GM13976 (cell line): ENCODE measurements around the gene FRY.

Source experiments
- DNase-seq: peaks from one replicate; pipeline ENCODE4 v3.0.0; 2012; ENCODE audit warnings: low spot score
- CTCF ChIP-seq: IDR thresholded peaks from 2 replicates; pipeline ENCODE4 v1.5.1; 2012; ENCODE audit warnings: borderline replicate concordance, mild to moderate bottlenecking; ENCODE audit not compliant: insufficient read depth; ENCODE audit errors: extremely low read depth, missing control alignments, control extremely low read depth
- in situ Hi-C: fragments of 300-500 bp; cut with MboI; formaldehyde crosslinking; loops from one replicate; pipeline ENCODE4 v1.12.0; 2022; ENCODE audit warnings: low sequenced_read_pairs, mixed read lengths, inconsistent platforms; ENCODE audit not compliant: unreplicated experiment

FRY gene

GRCh38 chr13:32272021-32272683 is 240.6 kb downstream of the FRY start:
- no peak for TF ChIP-seq CTCF
- in situ Hi-C loops = no loop called here
- no peak for DNase-seq

GRCh38 chr13:32277839-32278238 is 246.3 kb downstream of the FRY start:
- DNase-seq = peak; percentile 30
- TF ChIP-seq CTCF = no peak
- in situ Hi-C loops = no loop called here

- DNase-seq = peak; percentile 43
- in situ Hi-C loops = no loop called here
- TF ChIP-seq CTCF = no peak
Measured at GRCh38 chr13:32278426-32278825, 246.9 kb downstream of the FRY start.

- DNase-seq = no peak
- in situ Hi-C loops = no loop called here
- TF ChIP-seq CTCF = no peak
Measured at GRCh38 chr13:32281096-32281495, 249.5 kb downstream of the FRY start.

- in situ Hi-C loops = no loop called here
- no peak for DNase-seq
- TF ChIP-seq CTCF = no peak
Measured at GRCh38 chr13:32282096-32282711, 250.6 kb downstream of the FRY start.

- in situ Hi-C loops = no loop called here
- DNase-seq = no peak
- no peak for TF ChIP-seq CTCF
Measured at GRCh38 chr13:32284927-32285632, 253.5 kb downstream of the FRY start.
